Neuronal stem cell (in vitro differentiated cells): ENCODE measurements around the gene VAMP4.

Source experiments
- DNase-seq: peaks from one replicate; pipeline ENCODE4 v3.0.0-alpha.2; 2013; ENCODE audit warnings: low spot score
- H2AFZ ChIP-seq: one replicate; pipeline ENCODE4 v1.6.1; 2013; ENCODE audit warnings: mild to moderate bottlenecking, low read length, inconsistent platforms
- H2AK5ac ChIP-seq: 2 replicates; pipeline ENCODE4 v1.6.1; 2013; ENCODE audit warnings: low read depth, mild to moderate bottlenecking, inconsistent platforms, low read length, moderate library complexity, mixed read lengths
- H2BK120ac ChIP-seq: 2 replicates; pipeline ENCODE4 v1.6.1; 2013; ENCODE audit warnings: low read depth, mild to moderate bottlenecking, inconsistent platforms, low read length, moderate library complexity, mixed read lengths
- H2BK12ac ChIP-seq: one replicate; pipeline ENCODE4 v1.6.1; 2013; ENCODE audit warnings: low read length, inconsistent platforms
- H2BK15ac ChIP-seq: 2 replicates; pipeline ENCODE4 v1.6.1; 2013; ENCODE audit warnings: mild to moderate bottlenecking, low read length, inconsistent platforms, mixed read lengths
- H2BK5ac ChIP-seq: one replicate; pipeline ENCODE4 v1.6.1; 2013; ENCODE audit warnings: inconsistent platforms, mild to moderate bottlenecking, low read length, moderate library complexity
- H3K14ac ChIP-seq: one replicate; pipeline ENCODE4 v1.6.1; 2013; ENCODE audit warnings: low read length, inconsistent platforms
- H3K18ac ChIP-seq: 2 replicates; pipeline ENCODE4 v1.6.1; 2013; ENCODE audit warnings: low read length, inconsistent platforms
- H3K23ac ChIP-seq: 2 replicates; pipeline ENCODE4 v1.6.1; 2013; ENCODE audit warnings: low read depth, mild to moderate bottlenecking, mixed read lengths, low read length, inconsistent platforms; ENCODE audit not compliant: poor library complexity
- H3K27ac ChIP-seq: replicated peaks from 3 replicates; pipeline ENCODE4 v1.5.1; 2013; ENCODE audit warnings: low read length, inconsistent platforms
- H3K27me3 ChIP-seq, 3 experiments: 2 replicates each; pipeline ENCODE4 v1.6.1; 2013; ENCODE audit warnings: low read length in 3 of 3, mild to moderate bottlenecking in 2 of 3, inconsistent platforms in 1 of 3, low read depth in 1 of 3, mixed read lengths in 1 of 3, moderate library complexity in 1 of 3; ENCODE audit not compliant: control insufficient read depth in 3 of 3, insufficient read depth in 3 of 3
- H3K36me3 ChIP-seq, 2 donors: replicated peaks in 1 of 2; 2 replicates each; pipeline ENCODE4 v1.6.1; 2013; ENCODE audit warnings: low read length in 2 of 2; ENCODE audit not compliant: control insufficient read depth in 2 of 2, insufficient read depth in 2 of 2
- H3K4ac ChIP-seq: 2 replicates; pipeline ENCODE4 v1.6.1; 2013; ENCODE audit warnings: inconsistent platforms, mild to moderate bottlenecking, low read length, moderate library complexity
- H3K4me1 ChIP-seq, 2 donors: 1 replicate in 1 of 2; 2 replicates in 1 of 2; pipeline ENCODE4 v1.6.1; 2013; ENCODE audit warnings: low read length in 2 of 2, low read depth in 1 of 2; ENCODE audit not compliant: control insufficient read depth in 2 of 2, insufficient read depth in 1 of 2
- H3K4me2 ChIP-seq: one replicate; pipeline ENCODE4 v1.6.1; 2013; ENCODE audit warnings: mild to moderate bottlenecking, low read length, inconsistent platforms; ENCODE audit not compliant: insufficient read depth, poor library complexity, severe bottlenecking
- H3K4me3 ChIP-seq, 2 donors: 2 replicates each; pipeline ENCODE4 v1.5.1; 2013; ENCODE audit warnings: low read length in 2 of 2, mild to moderate bottlenecking in 2 of 2, inconsistent platforms in 1 of 2, moderate library complexity in 1 of 2
- H3K79me1 ChIP-seq: one replicate; pipeline ENCODE4 v1.6.1; 2013; ENCODE audit warnings: low read depth, mild to moderate bottlenecking, inconsistent platforms, low read length, moderate library complexity
- H3K9ac ChIP-seq: one replicate; pipeline ENCODE4 v1.6.1; 2013; ENCODE audit warnings: mild to moderate bottlenecking, low read depth, low read length, inconsistent platforms; ENCODE audit not compliant: poor library complexity
- H3K9me3 ChIP-seq, 2 donors: replicated peaks in 1 of 2; 2 replicates each; pipeline versions ENCODE3 to v1.6.1; 2013; ENCODE audit warnings: low read length in 2 of 2, mild to moderate bottlenecking in 2 of 2, inconsistent platforms in 1 of 2, low read depth in 1 of 2, mixed read lengths in 1 of 2, moderate library complexity in 1 of 2; ENCODE audit not compliant: control insufficient read depth in 2 of 2, insufficient read depth in 1 of 2
- H4K8ac ChIP-seq: one replicate; pipeline ENCODE4 v1.6.1; 2013; ENCODE audit warnings: low read depth, mild to moderate bottlenecking, inconsistent platforms, low read length, moderate library complexity
- H4K91ac ChIP-seq: one replicate; pipeline ENCODE4 v1.6.1; 2013; ENCODE audit warnings: low read length, low read depth, mild to moderate bottlenecking, inconsistent platforms; ENCODE audit not compliant: poor library complexity
- WGBS, 2 donors: extraction: QIAGEN DNeasy Blood & Tissue Kit; methylation state at CpG; one replicate each; pipeline ENCODE4 v1.1.7; 2013; ENCODE audit warnings: missing lambda C conversion rate in 2 of 2, mixed read lengths in 1 of 2; ENCODE audit not compliant: insufficient read length in 2 of 2, insufficient replicate concordance in 1 of 2; ENCODE audit errors: extremely low coverage in 2 of 2; 5-methylcytosine and 5-hydroxymethylcytosine counted together

VAMP4 gene

DNA sequence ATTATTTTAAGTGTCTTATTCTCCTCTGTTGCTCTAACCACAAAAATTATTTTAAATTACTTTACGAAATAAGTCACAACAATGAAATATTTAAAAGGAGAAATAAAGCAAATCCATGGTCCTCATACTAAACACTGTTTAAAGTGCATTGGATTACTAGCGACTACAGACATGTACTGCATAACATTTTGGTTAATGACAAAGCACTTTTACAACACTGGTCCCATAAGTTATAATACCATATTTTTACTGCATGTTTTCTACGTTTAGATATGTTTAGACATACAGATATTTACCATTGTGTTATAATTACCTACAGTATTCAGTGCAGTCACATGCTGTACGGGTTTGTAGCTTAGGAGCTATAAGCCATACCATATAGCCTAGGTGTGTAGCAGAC, 30.2 kb downstream of the VAMP4 start:
- no peak for DNase-seq
- no peak overlapping the region for H2AK5ac ChIP-seq
- no peak overlapping the region for H2AFZ ChIP-seq
- peaks cover 0 to 6% of the 10 kb centered on the region in 2 donors for H3K36me3 ChIP-seq
- H3K9ac ChIP-seq, result peak overlapping the region; percentile 44
- no peak overlapping the region for H2BK5ac ChIP-seq
- no peak overlapping the region for H3K27ac ChIP-seq
- no peak overlapping the region for H3K4ac ChIP-seq
- WGBS, 2 donors, result no CpG with 5 or more reads among the region's 4 CpGs
- no peak overlapping the region for H3K14ac ChIP-seq
- H3K27me3 ChIP-seq, result no peaks in the 10 kb centered on the region
- H3K4me1 ChIP-seq, result no peaks in the 10 kb centered on the region
- no peak overlapping the region for H3K23ac ChIP-seq
- H3K9me3 ChIP-seq, result no peaks in the 10 kb centered on the region
- no peak overlapping the region for H3K18ac ChIP-seq
- H3K79me1 ChIP-seq, result no peaks in the 10 kb centered on the region
- no peak overlapping the region for H4K91ac ChIP-seq
- no peak overlapping the region for H2BK15ac ChIP-seq
- H2BK120ac ChIP-seq, result no peak overlapping the region
- H3K4me2 ChIP-seq, result no peak overlapping the region
- H2BK12ac ChIP-seq, result no peak overlapping the region
- no peak overlapping the region for H3K4me3 ChIP-seq
- H4K8ac ChIP-seq, result no peak overlapping the region

DNA sequence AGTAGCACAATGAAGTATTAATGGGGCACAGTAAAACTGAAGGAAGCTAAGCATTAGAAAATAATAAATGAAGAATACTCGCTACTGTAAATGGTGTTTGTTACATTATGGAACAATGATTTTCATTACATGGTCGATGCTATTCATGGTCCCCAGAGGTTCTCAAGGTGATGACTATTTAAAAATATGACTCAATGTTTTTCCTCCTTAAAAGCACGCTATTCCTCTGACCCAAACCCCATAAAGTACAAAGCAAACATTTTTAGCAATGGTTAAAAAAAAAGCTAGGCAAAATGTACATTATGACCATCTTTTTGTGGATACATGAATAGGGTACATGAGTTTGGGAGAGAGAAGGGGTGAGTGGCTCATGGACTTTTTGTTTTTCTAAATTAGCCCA, 34.3 kb downstream of the VAMP4 start:
- no peak overlapping the region for H4K91ac ChIP-seq
- WGBS, 2 donors, result no CpG with 5 or more reads among the region's 3 CpGs
- DNase-seq, result no peak
- H3K27me3 ChIP-seq, result no peaks in the 10 kb centered on the region
- H4K8ac ChIP-seq, result no peak overlapping the region
- H3K23ac ChIP-seq, result no peak overlapping the region
- peaks cover 0 to 6% of the 10 kb centered on the region in 2 donors for H3K36me3 ChIP-seq
- H3K18ac ChIP-seq, result no peak overlapping the region
- no peaks in the 10 kb centered on the region for H3K9me3 ChIP-seq
- H3K27ac ChIP-seq, result no peak overlapping the region
- H3K4ac ChIP-seq, result no peak overlapping the region
- no peak overlapping the region for H2AK5ac ChIP-seq
- no peak overlapping the region for H2BK120ac ChIP-seq
- H3K9ac ChIP-seq, result no peak overlapping the region
- H3K14ac ChIP-seq, result no peak overlapping the region
- H3K4me1 ChIP-seq, result no peaks in the 10 kb centered on the region
- no peak overlapping the region for H2BK5ac ChIP-seq
- H3K4me3 ChIP-seq, result no peak overlapping the region
- no peak overlapping the region for H2AFZ ChIP-seq
- H2BK12ac ChIP-seq, result no peak overlapping the region
- H3K4me2 ChIP-seq, result no peak overlapping the region
- no peak overlapping the region for H2BK15ac ChIP-seq
- no peaks in the 10 kb centered on the region for H3K79me1 ChIP-seq

DNA sequence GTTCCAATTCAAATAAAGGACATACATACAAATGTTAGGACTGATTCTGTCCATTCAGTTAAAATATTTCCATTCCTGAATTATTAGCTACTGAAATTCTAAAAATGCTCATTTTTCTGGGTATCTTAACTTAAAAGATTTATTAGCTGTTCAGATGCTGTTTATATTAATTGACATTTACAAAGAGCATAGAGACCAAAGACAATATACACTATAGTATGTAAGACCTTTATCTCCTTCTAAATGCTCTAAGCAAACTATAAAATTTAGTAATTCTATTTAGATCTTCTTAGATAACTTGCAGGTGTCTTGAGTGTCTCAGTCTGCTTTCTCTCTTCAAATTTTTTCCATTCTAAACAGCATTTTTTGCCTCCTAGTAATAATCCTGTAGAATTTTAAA, 39.3 kb downstream of the VAMP4 start:
- DNase-seq, result no peak

DNA sequence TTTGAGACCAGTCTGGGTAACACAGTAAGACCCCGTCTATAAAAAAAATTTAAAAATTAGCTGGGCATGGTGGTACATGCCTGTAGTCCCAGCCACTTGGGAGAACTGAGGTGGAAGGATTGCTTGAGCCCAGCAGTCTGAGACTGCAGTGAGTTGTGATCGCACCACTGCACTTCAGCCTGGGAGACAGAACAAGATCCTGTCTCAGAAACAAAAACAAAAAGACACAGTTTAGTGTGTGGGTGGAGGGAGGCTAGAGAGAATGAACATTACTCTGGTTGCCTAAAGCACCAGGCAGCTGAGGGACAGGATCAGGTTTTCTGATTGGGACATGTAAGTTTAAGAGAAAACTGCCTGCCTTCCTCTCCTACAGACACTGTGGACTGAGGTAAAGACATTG, 42.3 kb downstream of the VAMP4 start:
- Histone ChIP-seq H2BK15ac (no peak overlapping the region), H2AK5ac (no peak overlapping the region), H4K8ac (no peak overlapping the region), H2BK5ac (no peak overlapping the region), H3K9me3 (peaks cover 3 to 9% of the 10 kb centered on the region in 2 donors), H3K4ac (no peak overlapping the region), H2BK120ac (no peak overlapping the region), H2BK12ac (no peak overlapping the region), H3K27ac (no peak overlapping the region), H3K4me2 (no peak overlapping the region), H3K23ac (no peak overlapping the region), H3K9ac (no peak overlapping the region), H3K27me3 (no peaks in the 10 kb centered on the region), H2AFZ (no peak overlapping the region), H3K18ac (no peak overlapping the region), H3K14ac (no peak overlapping the region), H3K4me3 (no peak overlapping the region), H3K79me1 (no peaks in the 10 kb centered on the region), H3K36me3 (no peaks in the 10 kb centered on the region), H3K4me1 (no peaks in the 10 kb centered on the region), H4K91ac (no peak overlapping the region)
- peak; percentile 8 for DNase-seq
- WGBS, 2 donors, result no CpG with 5 or more reads among the region's 2 CpGs

More for the DNA sequence above, 39.3 kb downstream of the VAMP4 start:
- H3K36me3 ChIP-seq, result peaks cover 0 to 3% of the 10 kb centered on the region in 2 donors
- H3K27ac ChIP-seq, result no peak overlapping the region
- no peak overlapping the region for H3K4ac ChIP-seq
- no peak overlapping the region for H2AFZ ChIP-seq
- no peak overlapping the region for H3K4me3 ChIP-seq
- H3K18ac ChIP-seq, result no peak overlapping the region
- H4K91ac ChIP-seq, result no peak overlapping the region
- H3K9me3 ChIP-seq, result no peaks in the 10 kb centered on the region
- H3K9ac ChIP-seq, result no peak overlapping the region
- H3K23ac ChIP-seq, result no peak overlapping the region
- no peak overlapping the region for H4K8ac ChIP-seq
- no peak overlapping the region for H2BK15ac ChIP-seq
- no peak overlapping the region for H3K14ac ChIP-seq
- no peak overlapping the region for H2AK5ac ChIP-seq
- no peak overlapping the region for H2BK12ac ChIP-seq
- no peaks in the 10 kb centered on the region for H3K79me1 ChIP-seq
- no peaks in the 10 kb centered on the region for H3K4me1 ChIP-seq
- H2BK5ac ChIP-seq, result no peak overlapping the region
- H3K27me3 ChIP-seq, result no peaks in the 10 kb centered on the region
- H3K4me2 ChIP-seq, result no peak overlapping the region
- no peak overlapping the region for H2BK120ac ChIP-seq
